ENCODE measurements around the gene UMAD1. TPM values are rescaled to one million over a fixed set of nuclear protein-coding genes. Genes with fewer than 3 reads are reported as not detected.

UMAD1 gene
- total and polyA plus RNA-seq, 2 experiments from 2014 or later: 8.4 to 12.4 TPM

DNA sequence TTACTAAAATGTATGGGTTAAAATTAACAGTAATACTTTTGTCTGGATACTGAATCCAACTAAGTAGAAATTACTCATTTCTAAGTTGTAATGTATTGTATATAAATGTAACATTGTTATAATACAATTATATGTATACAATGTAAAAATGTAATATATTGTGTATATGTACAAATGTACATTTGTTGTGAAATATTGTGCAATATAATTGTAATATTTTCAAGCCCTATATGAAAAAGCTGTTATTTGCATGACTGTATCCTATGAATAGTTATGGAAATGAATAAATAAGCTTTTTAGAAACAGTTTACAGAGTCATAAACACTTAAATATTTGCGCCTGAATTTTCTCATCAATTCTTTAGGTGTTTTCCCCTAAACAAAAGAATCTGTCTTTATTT is 20.3 kb upstream of the UMAD1 start (continued):
- TF ChIP-seq, protein P1, sequence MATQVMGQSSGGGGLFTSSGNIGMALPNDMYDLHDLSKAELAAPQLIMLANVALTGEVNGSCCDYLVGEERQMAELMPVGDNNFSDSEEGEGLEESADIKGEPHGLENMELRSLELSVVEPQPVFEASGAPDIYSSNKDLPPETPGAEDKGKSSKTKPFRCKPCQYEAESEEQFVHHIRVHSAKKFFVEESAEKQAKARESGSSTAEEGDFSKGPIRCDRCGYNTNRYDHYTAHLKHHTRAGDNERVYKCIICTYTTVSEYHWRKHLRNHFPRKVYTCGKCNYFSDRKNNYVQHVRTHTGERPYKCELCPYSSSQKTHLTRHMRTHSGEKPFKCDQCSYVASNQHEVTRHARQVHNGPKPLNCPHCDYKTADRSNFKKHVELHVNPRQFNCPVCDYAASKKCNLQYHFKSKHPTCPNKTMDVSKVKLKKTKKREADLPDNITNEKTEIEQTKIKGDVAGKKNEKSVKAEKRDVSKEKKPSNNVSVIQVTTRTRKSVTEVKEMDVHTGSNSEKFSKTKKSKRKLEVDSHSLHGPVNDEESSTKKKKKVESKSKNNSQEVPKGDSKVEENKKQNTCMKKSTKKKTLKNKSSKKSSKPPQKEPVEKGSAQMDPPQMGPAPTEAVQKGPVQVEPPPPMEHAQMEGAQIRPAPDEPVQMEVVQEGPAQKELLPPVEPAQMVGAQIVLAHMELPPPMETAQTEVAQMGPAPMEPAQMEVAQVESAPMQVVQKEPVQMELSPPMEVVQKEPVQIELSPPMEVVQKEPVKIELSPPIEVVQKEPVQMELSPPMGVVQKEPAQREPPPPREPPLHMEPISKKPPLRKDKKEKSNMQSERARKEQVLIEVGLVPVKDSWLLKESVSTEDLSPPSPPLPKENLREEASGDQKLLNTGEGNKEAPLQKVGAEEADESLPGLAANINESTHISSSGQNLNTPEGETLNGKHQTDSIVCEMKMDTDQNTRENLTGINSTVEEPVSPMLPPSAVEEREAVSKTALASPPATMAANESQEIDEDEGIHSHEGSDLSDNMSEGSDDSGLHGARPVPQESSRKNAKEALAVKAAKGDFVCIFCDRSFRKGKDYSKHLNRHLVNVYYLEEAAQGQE (IDR thresholded peaks at IDR 0.05; ENCODE audit: unreplicated experiment): no peak
- TF ChIP-seq, protein P2, sequence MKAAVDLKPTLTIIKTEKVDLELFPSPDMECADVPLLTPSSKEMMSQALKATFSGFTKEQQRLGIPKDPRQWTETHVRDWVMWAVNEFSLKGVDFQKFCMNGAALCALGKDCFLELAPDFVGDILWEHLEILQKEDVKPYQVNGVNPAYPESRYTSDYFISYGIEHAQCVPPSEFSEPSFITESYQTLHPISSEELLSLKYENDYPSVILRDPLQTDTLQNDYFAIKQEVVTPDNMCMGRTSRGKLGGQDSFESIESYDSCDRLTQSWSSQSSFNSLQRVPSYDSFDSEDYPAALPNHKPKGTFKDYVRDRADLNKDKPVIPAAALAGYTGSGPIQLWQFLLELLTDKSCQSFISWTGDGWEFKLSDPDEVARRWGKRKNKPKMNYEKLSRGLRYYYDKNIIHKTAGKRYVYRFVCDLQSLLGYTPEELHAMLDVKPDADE (IDR thresholded peaks at IDR 0.05): no peak
- TF ChIP-seq EZH2phosphoT487 (IDR thresholded peaks at IDR 0.05; ENCODE audit: unreplicated experiment) (no peak), NANOG (IDR thresholded peaks at IDR 0.05; ENCODE audit: borderline replicate concordance) (no peak), CREB1 (CRISPR knock-in tag; IDR thresholded peaks at IDR 0.05; ENCODE audit: low read depth) (no peak)
- TF ChIP-seq, protein P3, sequence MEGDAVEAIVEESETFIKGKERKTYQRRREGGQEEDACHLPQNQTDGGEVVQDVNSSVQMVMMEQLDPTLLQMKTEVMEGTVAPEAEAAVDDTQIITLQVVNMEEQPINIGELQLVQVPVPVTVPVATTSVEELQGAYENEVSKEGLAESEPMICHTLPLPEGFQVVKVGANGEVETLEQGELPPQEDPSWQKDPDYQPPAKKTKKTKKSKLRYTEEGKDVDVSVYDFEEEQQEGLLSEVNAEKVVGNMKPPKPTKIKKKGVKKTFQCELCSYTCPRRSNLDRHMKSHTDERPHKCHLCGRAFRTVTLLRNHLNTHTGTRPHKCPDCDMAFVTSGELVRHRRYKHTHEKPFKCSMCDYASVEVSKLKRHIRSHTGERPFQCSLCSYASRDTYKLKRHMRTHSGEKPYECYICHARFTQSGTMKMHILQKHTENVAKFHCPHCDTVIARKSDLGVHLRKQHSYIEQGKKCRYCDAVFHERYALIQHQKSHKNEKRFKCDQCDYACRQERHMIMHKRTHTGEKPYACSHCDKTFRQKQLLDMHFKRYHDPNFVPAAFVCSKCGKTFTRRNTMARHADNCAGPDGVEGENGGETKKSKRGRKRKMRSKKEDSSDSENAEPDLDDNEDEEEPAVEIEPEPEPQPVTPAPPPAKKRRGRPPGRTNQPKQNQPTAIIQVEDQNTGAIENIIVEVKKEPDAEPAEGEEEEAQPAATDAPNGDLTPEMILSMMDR (conservative IDR thresholded peaks at IDR 0.05; ENCODE audit: low read depth in 2 of 2): no peak

DNA sequence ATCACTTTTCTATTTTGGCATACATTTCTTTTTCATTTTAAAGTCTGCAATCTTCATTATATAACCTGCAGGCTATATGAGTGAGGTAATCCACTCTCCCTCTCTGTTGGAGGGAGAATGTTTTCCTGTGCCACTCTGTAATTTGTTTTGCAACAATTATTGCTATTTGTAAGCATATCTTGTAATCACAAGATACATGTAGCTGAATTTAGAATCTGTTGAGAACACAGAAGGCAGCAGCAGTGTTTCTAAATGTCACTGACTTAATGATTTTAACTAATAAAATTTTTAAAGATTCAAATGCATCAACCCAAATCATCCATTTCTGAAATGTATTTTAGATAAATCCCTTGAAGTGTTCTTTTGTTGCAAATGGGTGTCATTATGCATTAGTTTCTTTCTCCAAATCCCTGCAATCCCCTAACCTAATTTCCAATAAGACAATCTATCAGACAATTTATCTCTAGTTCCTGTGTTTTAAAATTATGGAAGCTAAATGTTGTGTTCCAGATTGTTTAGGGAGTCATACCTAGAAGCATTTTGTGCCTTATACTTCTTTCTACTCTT is 19.8 kb upstream of the UMAD1 start:
- ATAC-seq (no peak), DNase-seq (ENCODE audit: low spot score) (no peak)
- Histone ChIP-seq H3K4me2 (no peak overlapping the region), H3K36me3 (ENCODE audit: insufficient read depth) (peaks cover 1% of the 10 kb centered on the region; the same call in 1 of the 2 replicates), H3K9me2 (ENCODE audit: insufficient read depth) (no peaks in the 10 kb centered on the region), H3K4me3 (no peak overlapping the region), H3K4me1 (ENCODE audit: insufficient read depth) (no peaks in the 10 kb centered on the region), H3K27me3 (ENCODE audit: insufficient read depth) (no peaks in the 10 kb centered on the region), H3F3A (replicated peaks; ENCODE audit: low read depth) (no peaks in the 10 kb centered on the region), H2AFZ (no peak overlapping the region), H3K79me2 (replicated peaks; ENCODE audit: insufficient read depth) (no peaks in the 10 kb centered on the region), H3K27ac (ENCODE audit: low read depth) (no peak overlapping the region), H4K20me1 (replicated peaks; ENCODE audit: insufficient read depth) (no peaks in the 10 kb centered on the region)
- Mint-ChIP-seq H3K9me3 (peaks cover 6% of the 10 kb centered on the region; the same call in 2 of the 3 replicates), H3K27ac (no peak overlapping the region), H3K36me3 (ENCODE audit: low read depth) (peaks cover 4% of the 10 kb centered on the region; the same call in 2 of the 3 replicates), H3K4me1 (peaks cover 5% of the 10 kb centered on the region; the same call in 2 of the 3 replicates), H3K27me3 (ENCODE audit: insufficient read depth, low read depth, poor library complexity) (peaks cover 2% of the 10 kb centered on the region), H3K4me3 (no peak overlapping the region)
- TF ChIP-seq CREB1 (CRISPR knock-in tag; IDR thresholded peaks at IDR 0.05; ENCODE audit: low read depth) (no peak), POLR2AphosphoS5 (IDR thresholded peaks at IDR 0.05; ENCODE audit: low read depth) (no peak), ZNF114 (CRISPR knock-in tag; IDR thresholded peaks at IDR 0.05) (no peak)
- TF ChIP-seq, protein P3 (conservative IDR thresholded peaks at IDR 0.05; ENCODE audit: low read depth in 2 of 2): no peak
- TF ChIP-seq, protein P4, sequence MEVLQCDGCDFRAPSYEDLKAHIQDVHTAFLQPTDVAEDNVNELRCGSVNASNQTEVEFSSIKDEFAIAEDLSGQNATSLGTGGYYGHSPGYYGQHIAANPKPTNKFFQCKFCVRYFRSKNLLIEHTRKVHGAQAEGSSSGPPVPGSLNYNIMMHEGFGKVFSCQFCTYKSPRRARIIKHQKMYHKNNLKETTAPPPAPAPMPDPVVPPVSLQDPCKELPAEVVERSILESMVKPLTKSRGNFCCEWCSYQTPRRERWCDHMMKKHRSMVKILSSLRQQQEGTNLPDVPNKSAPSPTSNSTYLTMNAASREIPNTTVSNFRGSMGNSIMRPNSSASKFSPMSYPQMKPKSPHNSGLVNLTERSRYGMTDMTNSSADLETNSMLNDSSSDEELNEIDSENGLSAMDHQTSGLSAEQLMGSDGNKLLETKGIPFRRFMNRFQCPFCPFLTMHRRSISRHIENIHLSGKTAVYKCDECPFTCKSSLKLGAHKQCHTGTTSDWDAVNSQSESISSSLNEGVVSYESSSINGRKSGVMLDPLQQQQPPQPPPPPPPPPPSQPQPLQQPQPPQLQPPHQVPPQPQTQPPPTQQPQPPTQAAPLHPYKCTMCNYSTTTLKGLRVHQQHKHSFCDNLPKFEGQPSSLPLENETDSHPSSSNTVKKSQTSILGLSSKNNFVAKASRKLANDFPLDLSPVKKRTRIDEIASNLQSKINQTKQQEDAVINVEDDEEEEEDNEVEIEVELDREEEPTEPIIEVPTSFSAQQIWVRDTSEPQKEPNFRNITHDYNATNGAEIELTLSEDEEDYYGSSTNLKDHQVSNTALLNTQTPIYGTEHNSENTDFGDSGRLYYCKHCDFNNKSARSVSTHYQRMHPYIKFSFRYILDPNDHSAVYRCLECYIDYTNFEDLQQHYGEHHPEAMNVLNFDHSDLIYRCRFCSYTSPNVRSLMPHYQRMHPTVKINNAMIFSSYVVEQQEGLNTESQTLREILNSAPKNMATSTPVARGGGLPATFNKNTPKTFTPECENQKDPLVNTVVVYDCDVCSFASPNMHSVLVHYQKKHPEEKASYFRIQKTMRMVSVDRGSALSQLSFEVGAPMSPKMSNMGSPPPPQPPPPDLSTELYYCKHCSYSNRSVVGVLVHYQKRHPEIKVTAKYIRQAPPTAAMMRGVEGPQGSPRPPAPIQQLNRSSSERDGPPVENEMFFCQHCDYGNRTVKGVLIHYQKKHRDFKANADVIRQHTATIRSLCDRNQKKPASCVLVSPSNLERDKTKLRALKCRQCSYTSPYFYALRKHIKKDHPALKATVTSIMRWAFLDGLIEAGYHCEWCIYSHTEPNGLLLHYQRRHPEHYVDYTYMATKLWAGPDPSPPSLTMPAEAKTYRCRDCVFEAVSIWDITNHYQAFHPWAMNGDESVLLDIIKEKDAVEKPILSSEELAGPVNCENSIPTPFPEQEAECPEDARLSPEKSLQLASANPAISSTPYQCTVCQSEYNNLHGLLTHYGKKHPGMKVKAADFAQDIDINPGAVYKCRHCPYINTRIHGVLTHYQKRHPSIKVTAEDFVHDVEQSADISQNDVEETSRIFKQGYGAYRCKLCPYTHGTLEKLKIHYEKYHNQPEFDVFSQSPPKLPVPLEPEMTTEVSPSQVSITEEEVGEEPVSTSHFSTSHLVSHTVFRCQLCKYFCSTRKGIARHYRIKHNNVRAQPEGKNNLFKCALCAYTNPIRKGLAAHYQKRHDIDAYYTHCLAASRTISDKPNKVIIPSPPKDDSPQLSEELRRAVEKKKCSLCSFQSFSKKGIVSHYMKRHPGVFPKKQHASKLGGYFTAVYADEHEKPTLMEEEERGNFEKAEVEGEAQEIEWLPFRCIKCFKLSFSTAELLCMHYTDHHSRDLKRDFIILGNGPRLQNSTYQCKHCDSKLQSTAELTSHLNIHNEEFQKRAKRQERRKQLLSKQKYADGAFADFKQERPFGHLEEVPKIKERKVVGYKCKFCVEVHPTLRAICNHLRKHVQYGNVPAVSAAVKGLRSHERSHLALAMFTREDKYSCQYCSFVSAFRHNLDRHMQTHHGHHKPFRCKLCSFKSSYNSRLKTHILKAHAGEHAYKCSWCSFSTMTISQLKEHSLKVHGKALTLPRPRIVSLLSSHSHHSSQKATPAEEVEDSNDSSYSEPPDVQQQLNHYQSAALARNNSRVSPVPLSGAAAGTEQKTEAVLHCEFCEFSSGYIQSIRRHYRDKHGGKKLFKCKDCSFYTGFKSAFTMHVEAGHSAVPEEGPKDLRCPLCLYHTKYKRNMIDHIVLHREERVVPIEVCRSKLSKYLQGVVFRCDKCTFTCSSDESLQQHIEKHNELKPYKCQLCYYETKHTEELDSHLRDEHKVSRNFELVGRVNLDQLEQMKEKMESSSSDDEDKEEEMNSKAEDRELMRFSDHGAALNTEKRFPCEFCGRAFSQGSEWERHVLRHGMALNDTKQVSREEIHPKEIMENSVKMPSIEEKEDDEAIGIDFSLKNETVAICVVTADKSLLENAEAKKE (CRISPR knock-in tag; IDR thresholded peaks at IDR 0.05): no peak
